ENCODE measurements around the gene NIM1K.
"Not testable (repeated sequence)": the region's sequence is repeated elsewhere in the genome, so short reads cannot be mapped to it uniquely, and the experiment has no call there.

Gene NIM1K

GRCh38 chr5:43232943-43233833, 41.2 kb downstream of the NIM1K start:
- DNase-seq: no peak

GRCh38 chr5:43233946-43234345, 41.9 kb downstream of the NIM1K start:
- DNase-seq: no peak

GRCh38 chr5:43236653-43237355, 44.8 kb downstream of the NIM1K start:
- no peak for DNase-seq

- no peak for DNase-seq
These were observed 50.2 kb downstream of the NIM1K start for GRCh38 chr5:43242196-43242595.

GRCh38 chr5:43243270-43243669, 51.2 kb downstream of the NIM1K start:
- DNase-seq: no peak

- no peak for DNase-seq
These were observed 53.0 kb downstream of the NIM1K start for GRCh38 chr5:43244823-43245565.

GRCh38 chr5:43245724-43246385, 53.8 kb downstream of the NIM1K start:
- no peak for DNase-seq

GRCh38 chr5:43251754-43252153, 59.7 kb downstream of the NIM1K start:
- no peak for DNase-seq

- DNase-seq: no peak
These were observed 63.7 kb downstream of the NIM1K start for GRCh38 chr5:43255704-43256103.

GRCh38 chr5:43256261-43256966, 64.4 kb downstream of the NIM1K start:
- DNase-seq: peak; percentile 24

GRCh38 chr5:43258116-43258515, 66.1 kb downstream of the NIM1K start:
- no peak for DNase-seq

- not testable (repeated sequence) for DNase-seq
These were observed 70.2 kb downstream of the NIM1K start for GRCh38 chr5:43262269-43262668.

- DNase-seq: no peak
These were observed 76.3 kb downstream of the NIM1K start for GRCh38 chr5:43268188-43268820.

- DNase-seq: no peak
These were observed 78.6 kb downstream of the NIM1K start for GRCh38 chr5:43270645-43271044.

GRCh38 chr5:43273552-43273951, 81.5 kb downstream of the NIM1K start:
- no peak for DNase-seq

- DNase-seq: no peak
These were observed 82.5 kb downstream of the NIM1K start for GRCh38 chr5:43274435-43275114.

GRCh38 chr5:43275391-43275790, 83.4 kb downstream of the NIM1K start:
- DNase-seq: no peak

GRCh38 chr5:43279548-43280274, 87.7 kb downstream of the NIM1K start:
- no peak for DNase-seq

GRCh38 chr5:43281840-43282658, 90.0 kb downstream of the NIM1K start:
- DNase-seq: no peak

- no peak for DNase-seq
These were observed 94.6 kb downstream of the NIM1K start for GRCh38 chr5:43286623-43287022.

Measured in kidney glomerular epithelial cell (primary cell).